ENCODE data around the gene NTF4. TPM values are rescaled to one million over a fixed set of nuclear protein-coding genes. Genes with fewer than 3 reads are reported as not detected.

NTF4 gene
- total and polyA plus RNA-seq, 2 of the 13 experiments (the other 11 are each of a cell fraction or from before 2014, with no cell fraction given): not detected

DNA sequence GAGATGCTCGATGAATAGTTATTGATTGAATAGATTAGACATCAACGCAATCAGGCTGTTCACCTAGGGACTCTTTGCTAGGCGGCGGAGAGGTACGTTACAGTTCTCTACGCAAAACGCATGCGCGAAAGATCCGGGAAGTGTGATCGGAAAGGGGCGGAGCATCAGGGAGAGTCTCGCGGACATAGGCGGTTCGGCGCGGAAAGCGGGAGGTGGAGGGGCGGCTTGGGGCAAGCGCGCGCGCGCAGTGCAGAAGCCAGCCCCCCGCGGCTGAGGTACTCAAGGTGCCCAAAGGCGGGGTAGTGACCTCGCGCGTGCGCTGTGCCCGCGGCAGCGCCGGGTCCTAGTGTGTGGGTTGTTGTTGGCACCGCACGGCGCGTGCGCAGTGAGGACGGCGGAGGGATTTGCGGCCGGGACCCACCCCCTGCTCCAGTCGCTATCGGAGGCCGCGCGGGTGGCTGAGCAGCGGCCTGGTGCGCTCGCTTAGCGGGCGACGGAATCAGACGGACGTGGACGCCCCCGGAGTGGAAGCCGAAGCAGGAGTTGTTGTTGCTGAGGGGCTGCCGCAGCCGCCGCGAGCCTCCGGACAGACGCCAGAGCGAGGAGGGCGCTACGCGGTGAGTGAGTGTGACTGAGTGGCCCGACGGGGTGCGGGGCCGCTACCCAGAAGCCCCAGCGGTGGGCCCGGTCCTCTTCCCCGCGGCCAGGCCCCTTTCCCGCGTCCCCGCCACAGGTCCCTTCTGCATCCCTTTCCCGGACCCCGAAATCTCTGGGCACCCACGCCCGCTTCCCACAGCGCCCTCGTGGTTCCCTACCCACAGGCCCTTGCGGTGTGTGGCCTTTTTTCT is 20.6 kb upstream of the NTF4 start, which contains the start of gene SNRNP70 (continued):
- TF ChIP-seq, protein P1, sequence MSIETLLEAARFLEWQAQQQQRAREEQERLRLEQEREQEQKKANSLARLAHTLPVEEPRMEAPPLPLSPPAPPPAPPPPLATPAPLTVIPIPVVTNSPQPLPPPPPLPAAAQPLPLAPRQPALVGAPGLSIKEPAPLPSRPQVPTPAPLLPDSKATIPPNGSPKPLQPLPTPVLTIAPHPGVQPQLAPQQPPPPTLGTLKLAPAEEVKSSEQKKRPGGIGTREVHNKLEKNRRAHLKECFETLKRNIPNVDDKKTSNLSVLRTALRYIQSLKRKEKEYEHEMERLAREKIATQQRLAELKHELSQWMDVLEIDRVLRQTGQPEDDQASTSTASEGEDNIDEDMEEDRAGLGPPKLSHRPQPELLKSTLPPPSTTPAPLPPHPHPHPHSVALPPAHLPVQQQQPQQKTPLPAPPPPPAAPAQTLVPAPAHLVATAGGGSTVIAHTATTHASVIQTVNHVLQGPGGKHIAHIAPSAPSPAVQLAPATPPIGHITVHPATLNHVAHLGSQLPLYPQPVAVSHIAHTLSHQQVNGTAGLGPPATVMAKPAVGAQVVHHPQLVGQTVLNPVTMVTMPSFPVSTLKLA (IDR thresholded peaks at IDR 0.05): peak; percentile 45
- TF ChIP-seq NKX3-1 (CRISPR knock-in tag; IDR thresholded peaks at IDR 0.05) (peak; percentile 88), ZFAT (CRISPR knock-in tag; conservative IDR thresholded peaks at IDR 0.05) (peak; percentile 83; the same call in 1 of the 2 replicates), ZNF713 (CRISPR knock-in tag; IDR thresholded peaks at IDR 0.05) (no peak), SP2 (CRISPR knock-in tag; IDR thresholded peaks at IDR 0.05) (peak; percentile 65; the same call in 1 of the 2 replicates), GPN1 (CRISPR knock-in tag; IDR thresholded peaks at IDR 0.05; ENCODE audit: borderline replicate concordance) (0 out of 2 replicates have a peak, but pooled peaks have one; percentile 33), SRF (IDR thresholded peaks at IDR 0.05; ENCODE audit: low read depth, low read length) (no peak), FOXC1 (CRISPR knock-in tag; IDR thresholded peaks at IDR 0.05; ENCODE audit: borderline replicate concordance) (peak; percentile 82; the same call in 1 of the 2 replicates), ZNF570 (CRISPR knock-in tag; IDR thresholded peaks at IDR 0.05; ENCODE audit: borderline replicate concordance) (no peak), DNMT3B (CRISPR knock-in tag; conservative IDR thresholded peaks at IDR 0.05) (0 out of 2 replicates have a peak, but pooled peaks have one; percentile 33), HDAC1 (CRISPR knock-in tag; IDR thresholded peaks at IDR 0.05) (peak; percentile 77), PTBP1 (IDR thresholded peaks at IDR 0.05; ENCODE audit: low read depth, low read length, poor library complexity, severe bottlenecking) (no peak), KLF12 (CRISPR knock-in tag; IDR thresholded peaks at IDR 0.05; ENCODE audit: borderline replicate concordance) (peak; percentile 73), MBD4 (IDR thresholded peaks at IDR 0.05; ENCODE audit: borderline replicate concordance, low read length) (no peak)
- TF ChIP-seq, protein P2, sequence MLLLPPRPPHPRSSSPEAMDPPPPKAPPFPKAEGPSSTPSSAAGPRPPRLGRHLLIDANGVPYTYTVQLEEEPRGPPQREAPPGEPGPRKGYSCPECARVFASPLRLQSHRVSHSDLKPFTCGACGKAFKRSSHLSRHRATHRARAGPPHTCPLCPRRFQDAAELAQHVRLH (CRISPR knock-in tag; IDR thresholded peaks at IDR 0.05; ENCODE audit: borderline replicate concordance, low read depth): peak; percentile 26; the same call in 1 of the 2 replicates
- TF ChIP-seq, protein P3, sequence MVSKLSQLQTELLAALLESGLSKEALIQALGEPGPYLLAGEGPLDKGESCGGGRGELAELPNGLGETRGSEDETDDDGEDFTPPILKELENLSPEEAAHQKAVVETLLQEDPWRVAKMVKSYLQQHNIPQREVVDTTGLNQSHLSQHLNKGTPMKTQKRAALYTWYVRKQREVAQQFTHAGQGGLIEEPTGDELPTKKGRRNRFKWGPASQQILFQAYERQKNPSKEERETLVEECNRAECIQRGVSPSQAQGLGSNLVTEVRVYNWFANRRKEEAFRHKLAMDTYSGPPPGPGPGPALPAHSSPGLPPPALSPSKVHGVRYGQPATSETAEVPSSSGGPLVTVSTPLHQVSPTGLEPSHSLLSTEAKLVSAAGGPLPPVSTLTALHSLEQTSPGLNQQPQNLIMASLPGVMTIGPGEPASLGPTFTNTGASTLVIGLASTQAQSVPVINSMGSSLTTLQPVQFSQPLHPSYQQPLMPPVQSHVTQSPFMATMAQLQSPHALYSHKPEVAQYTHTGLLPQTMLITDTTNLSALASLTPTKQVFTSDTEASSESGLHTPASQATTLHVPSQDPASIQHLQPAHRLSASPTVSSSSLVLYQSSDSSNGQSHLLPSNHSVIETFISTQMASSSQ (IDR thresholded peaks at IDR 0.05; ENCODE audit: low read depth): no peak; the same call in 1 of the 2 replicates
- TF ChIP-seq, protein P3 (CRISPR knock-in tag; IDR thresholded peaks at IDR 0.05; ENCODE audit: borderline replicate concordance): no peak; the same call in 1 of the 2 replicates
- TF ChIP-seq, protein P4, sequence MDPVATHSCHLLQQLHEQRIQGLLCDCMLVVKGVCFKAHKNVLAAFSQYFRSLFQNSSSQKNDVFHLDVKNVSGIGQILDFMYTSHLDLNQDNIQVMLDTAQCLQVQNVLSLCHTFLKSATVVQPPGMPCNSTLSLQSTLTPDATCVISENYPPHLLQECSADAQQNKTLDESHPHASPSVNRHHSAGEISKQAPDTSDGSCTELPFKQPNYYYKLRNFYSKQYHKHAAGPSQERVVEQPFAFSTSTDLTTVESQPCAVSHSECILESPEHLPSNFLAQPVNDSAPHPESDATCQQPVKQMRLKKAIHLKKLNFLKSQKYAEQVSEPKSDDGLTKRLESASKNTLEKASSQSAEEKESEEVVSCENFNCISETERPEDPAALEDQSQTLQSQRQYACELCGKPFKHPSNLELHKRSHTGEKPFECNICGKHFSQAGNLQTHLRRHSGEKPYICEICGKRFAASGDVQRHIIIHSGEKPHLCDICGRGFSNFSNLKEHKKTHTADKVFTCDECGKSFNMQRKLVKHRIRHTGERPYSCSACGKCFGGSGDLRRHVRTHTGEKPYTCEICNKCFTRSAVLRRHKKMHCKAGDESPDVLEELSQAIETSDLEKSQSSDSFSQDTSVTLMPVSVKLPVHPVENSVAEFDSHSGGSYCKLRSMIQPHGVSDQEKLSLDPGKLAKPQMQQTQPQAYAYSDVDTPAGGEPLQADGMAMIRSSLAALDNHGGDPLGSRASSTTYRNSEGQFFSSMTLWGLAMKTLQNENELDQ (CRISPR knock-in tag; IDR thresholded peaks at IDR 0.05; ENCODE audit: borderline replicate concordance): peak; percentile 49; the same call in 1 of the 2 replicates

All from HepG2 (cell line).